Measurements from ENCODE around the gene SLC37A2.

Gene SLC37A2

DNA sequence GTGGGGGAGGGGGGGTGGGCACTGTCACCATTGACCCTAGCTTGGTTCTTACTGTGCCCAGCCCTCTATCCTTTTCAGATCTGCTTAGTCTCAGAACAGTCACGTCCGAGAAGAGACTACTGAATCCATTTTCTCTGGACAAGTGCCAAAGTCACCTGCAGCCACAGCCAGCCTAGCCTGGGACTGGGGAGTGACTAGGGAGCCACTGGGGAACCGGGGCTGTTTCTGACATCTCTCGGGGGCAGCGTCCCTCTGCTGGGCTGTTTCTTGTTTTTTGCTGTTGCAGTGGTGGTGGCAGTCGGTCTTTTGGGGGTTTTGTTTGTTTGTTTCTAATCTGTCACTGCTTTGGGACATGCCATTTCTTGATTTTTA is 8.7 kb downstream of the SLC37A2 start:
- no peak for DNase-seq

- DNase-seq, result no peak
Observed at GRCh38 chr11:125072218-125072960, 9.3 kb downstream of the SLC37A2 start.

DNA sequence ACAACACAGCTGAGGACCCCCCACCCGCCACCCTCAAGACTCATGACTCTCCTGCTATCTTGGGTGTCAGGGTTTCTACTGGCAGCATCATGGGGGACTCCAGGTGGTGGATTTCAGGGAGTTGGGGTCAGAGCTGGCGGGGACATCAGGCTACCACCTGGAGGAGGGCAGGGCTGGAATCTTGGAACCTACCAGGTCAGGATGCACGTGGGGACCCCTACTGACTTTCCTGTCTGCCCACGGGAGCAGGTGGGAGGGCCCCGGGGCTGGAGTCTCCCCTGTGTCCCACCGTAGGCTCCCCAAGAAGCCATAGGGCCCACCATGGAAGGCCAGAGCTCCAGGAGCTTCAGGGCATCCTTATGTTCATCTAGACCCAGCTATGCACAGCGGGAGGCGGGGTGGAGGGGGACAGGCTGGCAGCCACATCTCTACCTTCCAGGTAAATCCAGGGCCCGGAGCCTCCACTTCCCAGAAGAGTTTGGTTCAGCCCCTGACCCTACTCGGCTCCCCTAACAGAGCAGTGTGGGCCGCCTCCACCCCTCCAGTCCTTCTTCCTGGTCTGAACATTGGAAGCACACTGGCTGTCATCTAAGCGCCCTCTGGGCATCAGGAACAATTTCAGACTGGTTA is 10.0 kb downstream of the SLC37A2 start:
- no peak for DNase-seq

DNA sequence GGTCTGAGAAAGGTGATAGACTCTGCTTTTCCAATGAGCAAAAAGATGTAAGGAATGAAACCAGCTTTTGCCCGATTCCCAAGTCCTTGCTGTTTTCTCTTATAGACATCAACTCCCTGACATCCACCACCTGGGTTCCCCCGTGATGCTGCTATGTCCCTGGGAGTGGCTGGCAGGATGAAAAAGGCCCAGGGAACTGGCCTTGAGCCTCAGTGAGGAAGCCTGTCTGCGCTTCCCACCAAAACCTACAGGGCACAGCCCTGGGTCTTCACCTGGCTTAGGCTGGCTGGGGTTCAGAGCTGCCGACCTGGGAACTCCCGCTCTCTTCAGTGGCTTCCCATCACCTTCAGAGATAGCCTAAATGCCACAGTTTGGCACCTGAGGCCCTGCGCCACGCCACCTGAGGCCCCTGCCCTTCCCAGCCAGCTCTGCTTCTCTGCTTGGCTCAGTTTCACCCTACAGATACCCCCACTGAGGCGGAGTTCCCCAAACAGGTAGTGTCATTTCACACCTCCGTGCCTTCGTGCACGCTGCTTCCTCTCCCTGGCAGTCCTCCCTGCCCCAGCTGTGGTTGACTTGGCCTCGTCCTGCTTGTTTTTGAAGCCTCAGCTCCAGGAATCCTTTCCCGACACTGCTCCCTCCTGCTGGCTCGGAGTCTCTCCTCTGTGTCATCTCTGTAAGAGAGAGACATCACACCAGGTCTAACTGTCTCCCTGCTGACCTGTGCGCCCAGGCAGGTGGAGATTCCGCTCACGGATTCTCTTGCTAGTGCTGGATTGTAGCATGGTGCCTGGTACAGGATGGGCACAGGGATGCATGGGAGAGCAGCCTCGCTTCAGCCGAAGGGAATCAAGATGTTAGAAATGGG is 10.7 kb downstream of the SLC37A2 start:
- no peak for DNase-seq

DNA sequence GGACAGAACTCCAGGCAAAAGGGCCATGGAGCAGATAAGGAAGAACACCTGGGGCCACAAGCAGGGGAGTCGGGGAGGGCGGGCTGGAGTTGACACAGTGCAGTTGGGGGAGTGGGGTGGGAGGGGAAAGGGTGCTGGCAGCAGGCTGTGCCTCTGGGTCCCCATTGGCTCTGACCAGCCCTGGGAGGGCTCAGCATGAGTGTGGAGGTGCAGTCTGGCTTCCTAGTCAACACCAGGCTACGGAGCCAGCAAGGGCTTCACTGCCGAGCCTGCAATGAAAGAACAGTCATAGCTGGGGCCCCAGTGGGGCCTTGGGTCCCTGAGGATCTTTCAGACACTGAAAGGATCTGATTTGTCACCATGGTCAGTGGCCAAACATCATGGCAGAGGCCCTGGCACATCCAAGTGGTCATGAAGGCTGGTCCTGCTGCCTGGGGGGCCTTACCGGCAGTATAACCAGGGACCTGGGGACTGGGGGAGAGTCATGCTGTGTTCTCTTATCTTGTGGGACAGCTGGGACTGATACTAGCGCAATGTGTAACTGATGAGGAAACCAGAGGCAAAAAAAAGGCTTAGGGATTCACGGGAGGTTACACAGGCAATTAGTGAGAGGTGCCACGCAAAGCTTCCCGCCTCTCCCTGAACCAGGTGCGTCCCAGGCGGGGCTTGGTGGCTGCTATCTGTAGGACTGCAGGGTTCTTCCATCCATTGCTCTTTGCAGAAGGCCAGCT is 11.6 kb downstream of the SLC37A2 start:
- no peak for DNase-seq

DNA sequence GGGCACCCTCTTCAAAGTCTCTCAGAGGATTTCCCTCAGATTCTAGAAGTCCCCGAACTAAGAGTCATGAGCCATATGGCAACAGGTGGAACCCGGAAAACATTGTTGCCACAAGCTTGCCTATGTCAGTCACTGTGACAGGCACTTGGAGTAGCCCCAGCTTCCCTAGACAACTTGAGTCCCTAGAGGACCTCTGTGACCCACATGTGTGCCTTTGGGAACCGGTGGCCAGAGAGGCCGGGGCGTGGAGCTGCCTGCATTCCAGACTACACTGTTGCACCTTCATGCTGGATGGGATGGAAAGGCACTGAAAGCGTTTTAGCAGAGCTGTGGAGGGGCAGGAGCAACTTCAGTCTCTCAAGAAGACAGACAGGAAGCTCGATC is 12.1 kb downstream of the SLC37A2 start:
- DNase-seq, result no peak

DNA sequence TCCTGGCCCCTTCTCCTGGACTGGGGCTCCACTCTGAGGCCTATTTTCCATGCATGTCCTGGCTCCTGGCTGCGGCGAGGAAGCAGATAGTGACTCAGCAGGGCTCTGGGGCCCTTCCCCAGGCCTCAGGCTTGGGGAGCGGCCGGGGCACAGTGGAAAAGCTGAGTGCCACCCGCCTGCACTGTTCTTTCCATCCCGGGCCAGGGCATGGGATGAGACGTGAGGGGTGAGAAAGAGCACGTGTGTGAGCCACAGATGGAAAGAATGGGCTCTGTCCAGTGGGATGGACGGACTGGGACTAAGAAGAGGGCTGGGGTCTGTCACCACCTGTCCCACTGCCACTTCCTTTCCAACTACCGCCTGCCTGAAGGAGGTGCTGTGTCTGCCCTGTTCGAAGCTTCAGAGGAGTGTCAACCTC is 12.8 kb downstream of the SLC37A2 start:
- no peak for DNase-seq

GRCh38 chr11:125076378-125076945 is 13.4 kb downstream of the SLC37A2 start:
- DNase-seq, result no peak

DNA sequence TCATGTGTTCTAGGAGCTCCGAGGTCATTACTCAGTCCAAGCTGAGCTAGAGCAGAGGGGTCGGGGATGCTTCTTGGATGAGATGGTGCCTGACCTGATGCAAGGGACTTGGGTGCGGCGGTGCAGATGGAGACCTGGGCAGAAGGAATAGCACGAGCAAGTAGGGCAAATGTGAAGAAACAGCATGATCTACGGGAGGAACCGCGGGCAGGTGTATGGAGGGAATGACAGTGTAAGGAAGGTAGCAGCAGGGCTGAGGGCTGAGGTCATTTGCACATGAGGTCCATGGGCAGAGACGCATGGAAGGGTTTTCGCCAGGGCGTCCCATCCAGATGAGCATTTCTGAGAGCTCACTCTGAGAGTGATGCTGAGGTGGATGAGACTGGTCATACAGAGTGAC is 14.9 kb downstream of the SLC37A2 start:
- no peak for DNase-seq

- no peak for DNase-seq
Observed at GRCh38 chr11:125078516-125079140, 15.5 kb downstream of the SLC37A2 start.

DNA sequence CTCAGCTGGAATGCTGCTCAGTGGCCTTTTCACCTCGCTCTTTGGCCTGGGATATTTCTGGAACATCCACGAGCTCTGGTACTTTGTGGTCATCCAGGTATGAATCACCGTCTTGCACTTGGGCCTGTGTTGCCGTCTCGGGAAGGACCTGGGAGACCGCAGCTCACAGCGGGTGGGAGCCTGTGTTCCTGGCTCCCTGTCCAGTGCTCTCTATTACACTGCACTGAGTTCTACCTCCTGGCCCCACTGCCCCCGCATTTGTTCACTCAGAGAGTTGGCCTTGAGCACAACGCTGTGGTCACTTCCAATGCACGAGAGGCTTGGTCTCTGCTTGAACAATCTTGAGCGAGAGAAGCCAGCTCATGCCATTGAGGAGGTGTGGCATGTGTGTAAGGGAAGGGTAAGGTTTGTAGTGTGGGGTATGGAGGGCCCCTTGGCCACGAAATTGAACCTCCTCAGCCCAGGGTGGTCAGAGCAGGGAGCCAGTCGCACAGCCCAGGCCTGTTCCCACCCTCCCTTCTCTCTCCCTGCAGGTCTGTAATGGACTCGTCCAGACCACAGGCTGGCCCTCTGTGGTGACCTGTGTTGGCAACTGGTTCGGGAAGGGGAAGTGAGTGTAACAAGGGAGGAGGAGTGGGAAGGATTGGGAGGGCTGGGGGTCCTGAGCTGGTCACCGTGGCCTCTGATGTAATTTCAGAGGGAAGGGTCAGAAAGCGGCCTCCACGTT is 16.2 kb downstream of the SLC37A2 start:
- DNase-seq, result no peak

DNA sequence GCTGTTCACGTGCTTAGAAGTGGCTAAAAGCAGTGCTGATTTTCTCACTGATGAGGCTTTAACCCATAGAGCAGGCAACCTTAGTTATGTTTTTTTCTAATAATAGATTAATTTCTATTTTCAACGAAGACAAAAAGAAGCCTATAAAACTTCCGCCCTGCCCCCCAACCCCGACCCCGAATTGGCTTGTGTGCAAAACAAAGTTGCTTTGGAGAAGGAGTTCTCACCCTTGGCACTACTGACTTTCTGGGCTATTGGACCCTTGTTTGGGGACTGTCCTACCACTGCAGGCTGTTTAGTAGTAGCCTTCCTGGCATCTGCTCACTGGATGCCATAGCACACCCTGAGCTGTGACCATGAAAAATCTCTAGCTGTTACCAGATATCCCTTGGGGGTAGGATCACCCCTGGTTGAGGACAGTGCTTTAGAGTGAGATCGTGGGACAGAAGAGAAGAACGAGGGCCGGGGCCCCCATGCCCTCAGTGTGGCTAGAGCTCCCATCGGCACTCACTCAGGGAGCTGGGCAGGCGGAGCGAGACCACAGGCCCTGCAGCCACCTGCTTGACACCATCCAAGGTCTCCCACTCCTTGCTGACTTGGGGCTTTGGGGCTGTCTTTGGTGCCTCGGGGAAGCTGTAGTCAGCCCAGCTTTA is 16.9 kb downstream of the SLC37A2 start:
- DNase-seq, result no peak

DNA sequence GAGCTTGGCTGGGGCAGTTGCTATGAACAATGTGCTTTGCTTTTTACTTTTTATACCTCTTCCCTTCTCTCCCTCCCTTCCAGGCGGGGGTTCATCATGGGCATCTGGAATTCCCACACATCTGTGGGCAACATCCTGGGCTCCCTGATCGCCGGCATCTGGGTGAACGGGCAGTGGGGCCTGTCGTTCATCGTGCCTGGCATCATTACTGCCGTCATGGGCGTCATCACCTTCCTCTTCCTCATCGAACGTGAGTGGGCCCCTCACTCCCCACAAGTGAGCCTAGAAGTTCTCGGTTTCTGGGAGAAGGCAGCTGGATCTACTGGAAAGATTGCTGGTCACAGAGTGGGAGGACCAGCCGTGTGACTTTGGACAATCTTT is 17.4 kb downstream of the SLC37A2 start:
- no peak for DNase-seq

DNA sequence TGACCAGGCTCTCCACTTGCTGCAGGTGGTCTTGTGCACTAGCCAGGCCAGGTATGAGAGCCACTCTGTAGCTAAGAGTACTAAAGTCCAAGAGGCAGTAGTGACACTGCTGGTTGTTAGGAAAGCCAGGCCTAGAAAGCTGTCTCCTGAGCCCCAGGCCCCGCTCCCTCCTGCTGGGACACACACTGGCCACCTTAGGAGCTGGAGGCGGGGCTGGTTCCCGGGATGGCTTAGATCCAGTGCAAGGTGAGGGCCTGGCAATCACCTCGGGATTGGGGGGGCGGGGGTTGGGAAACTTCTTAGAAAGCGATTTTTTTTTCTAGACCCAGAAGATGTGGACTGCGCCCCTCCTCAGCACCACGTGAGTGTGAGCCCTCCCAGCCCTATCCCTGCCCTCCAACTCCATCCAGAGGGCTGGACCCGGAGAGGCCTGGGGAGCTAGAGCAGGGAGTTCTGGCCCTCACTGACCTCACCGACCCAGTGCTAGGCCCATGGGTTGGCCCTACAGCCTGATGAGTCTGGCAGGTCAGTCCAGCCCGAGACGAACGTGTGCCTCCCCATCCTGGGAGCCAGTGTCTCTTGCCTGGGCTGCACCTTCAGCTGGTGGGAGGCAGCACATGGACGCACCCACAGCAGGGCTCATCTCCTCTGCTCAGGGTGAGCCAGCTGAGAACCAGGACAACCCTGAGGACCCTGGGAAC is 18.1 kb downstream of the SLC37A2 start:
- DNase-seq, result no peak

- no peak for DNase-seq
Observed at GRCh38 chr11:125082040-125082439, 18.9 kb downstream of the SLC37A2 start.

DNA sequence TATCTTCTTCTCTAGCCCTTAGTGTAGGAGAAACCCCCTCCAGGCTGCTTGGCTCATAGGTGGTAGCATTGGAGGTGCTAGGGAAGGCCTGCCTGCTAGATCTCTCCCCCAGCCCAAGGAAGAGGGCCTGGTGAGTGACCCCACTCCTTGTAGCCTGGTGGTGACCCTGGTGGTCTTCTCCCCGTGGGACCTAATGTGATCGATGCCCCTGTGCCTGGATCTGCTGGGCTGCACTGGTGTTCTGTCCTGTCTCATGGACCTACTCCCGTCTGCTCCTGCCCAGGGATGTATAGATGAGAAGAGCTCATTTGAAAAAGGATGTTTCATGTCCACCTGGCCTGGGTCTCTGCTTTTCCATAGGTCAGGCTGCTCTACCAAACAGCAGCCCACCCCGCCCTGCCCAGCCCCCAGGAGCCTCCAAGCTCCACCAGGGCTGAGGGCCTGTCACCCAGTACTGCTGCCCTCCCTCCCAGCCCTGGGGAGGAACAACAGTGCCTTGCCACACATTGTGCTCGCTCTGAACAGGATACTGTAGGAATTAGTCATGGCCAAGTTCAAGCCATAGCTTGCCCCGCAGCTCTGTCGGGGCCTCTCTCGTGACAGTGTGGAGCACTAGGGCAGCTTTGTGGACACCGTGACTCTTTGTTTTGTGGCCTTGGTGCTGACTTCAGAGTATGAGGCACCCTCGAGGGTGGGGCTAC is 19.7 kb downstream of the SLC37A2 start:
- DNase-seq, result no peak

- DNase-seq, result no peak
Observed at GRCh38 chr11:125083312-125084056, 20.4 kb downstream of the SLC37A2 start.

GRCh38 chr11:125084057-125084416 is 20.9 kb downstream of the SLC37A2 start:
- DNase-seq, result no peak

- no peak for DNase-seq
Observed at GRCh38 chr11:125084761-125085231, 21.7 kb downstream of the SLC37A2 start.
